Measurements from ENCODE around the gene MFSD11.
"Not testable (repeated sequence)": the region's sequence is repeated elsewhere in the genome, so short reads cannot be mapped to it uniquely, and the experiment has no call there.

GRCh38 chr17:76712321-76712720 lies 25.6 kb upstream of the MFSD11 start:
- TF ChIP-seq CTCF, POLR2A (IDR thresholded peaks at IDR 0.05): not testable (repeated sequence)

All from sigmoid colon (tissue), 3 donors.